Neural cell (in vitro differentiated cells): Measurements from ENCODE around the gene MYO1F. TPM values are rescaled to one million over a fixed set of nuclear protein-coding genes. Genes with fewer than 3 reads are reported as not detected.

Experiments
- H2AFZ ChIP-seq: fragments of 200-600, 300-800 bp; sonication (generic), shearing (Covaris generic); 2 replicates; pipeline ENCODE4 v1.6.0; 2014; ENCODE audit warnings: low read depth, mild to moderate bottlenecking, antibody characterized with exemption, low read length, moderate library complexity
- H3F3A ChIP-seq: fragments of 200-600 bp; shearing (Covaris generic); 2 replicates; pipeline ENCODE4 v1.6.1; 2016; ENCODE audit warnings: mild to moderate bottlenecking, moderate library complexity, mixed read lengths, antibody characterized with exemption, low read length; ENCODE audit not compliant: insufficient read depth, poor library complexity, severe bottlenecking
- H3K27ac ChIP-seq: fragments of 200-600, 300-800 bp; sonication (generic), shearing (Covaris generic); 2 replicates; pipeline ENCODE4 v1.5.1; 2014; ENCODE audit warnings: mild to moderate bottlenecking, low read length, moderate library complexity
- H3K27me3 ChIP-seq: fragments of 300-800, 200-600 bp; sonication (generic), shearing (Covaris generic); 2 replicates; pipeline ENCODE4 v1.6.0; 2014; ENCODE audit warnings: mild to moderate bottlenecking, low read depth, low read length, moderate library complexity; ENCODE audit not compliant: insufficient read depth
- H3K36me3 ChIP-seq: fragments of 300-800, 200-600 bp; sonication (generic), shearing (Covaris generic); 2 replicates; pipeline ENCODE4 v1.5.1; 2014; ENCODE audit warnings: mild to moderate bottlenecking, antibody characterized with exemption, low read length, moderate library complexity; ENCODE audit not compliant: insufficient read depth
- H3K4me2 ChIP-seq: fragments of 300-800, 200-600 bp; sonication (generic), shearing (Covaris generic); 2 replicates; pipeline ENCODE4 v1.6.0; 2014; ENCODE audit warnings: mild to moderate bottlenecking, low read length
- H3K4me3 ChIP-seq: fragments of 300-800, 200-600 bp; sonication (generic), shearing (Covaris generic); 2 replicates; pipeline ENCODE4 v1.5.1; 2014; ENCODE audit warnings: mild to moderate bottlenecking, low read length, moderate library complexity
- H3K79me2 ChIP-seq: fragments of 200-600 bp; shearing (Covaris generic); replicated peaks from 2 replicates; pipeline ENCODE4 v1.6.0; 2014; ENCODE audit warnings: mild to moderate bottlenecking, low read length, moderate library complexity; ENCODE audit not compliant: insufficient read depth
- H3K9ac ChIP-seq: fragments of 300-800, 200-600 bp; sonication (generic), shearing (Covaris generic); 2 replicates; pipeline ENCODE4 v1.6.1; 2016; ENCODE audit warnings: mild to moderate bottlenecking, low read length, mixed read lengths
- H3K9me2 ChIP-seq: fragments of 200-600 bp; shearing (Covaris generic); 2 replicates; pipeline ENCODE4 v1.6.1; 2016; ENCODE audit warnings: mild to moderate bottlenecking, low read length, mixed read lengths; ENCODE audit not compliant: insufficient read depth
- H3K9me3 ChIP-seq: fragments of 200-600, 300-800 bp; sonication (generic), shearing (Covaris generic); 2 replicates; pipeline ENCODE4 v1.6.1; 2016; ENCODE audit warnings: mild to moderate bottlenecking, mixed run types, low read length, moderate library complexity, mixed read lengths
- H4K20me1 ChIP-seq: fragments of 200-600 bp; shearing (Covaris generic); 2 replicates; pipeline ENCODE4 v1.6.1; 2016; ENCODE audit warnings: mild to moderate bottlenecking, mixed run types; ENCODE audit not compliant: insufficient read depth
- CTCF ChIP-seq: fragments of 450-650 bp; IDR thresholded peaks from 2 replicates; pipeline ENCODE4 v1.5.1; 2014; ENCODE audit warnings: antibody characterized with exemption, mild to moderate bottlenecking, moderate library complexity; ENCODE audit not compliant: poor library complexity, severe bottlenecking
- EP300 ChIP-seq: fragments of 450-650 bp; conservative IDR thresholded peaks from 2 replicates; pipeline ENCODE4 v1.6.1; 2014; ENCODE audit warnings: antibody characterized with exemption, mild to moderate bottlenecking, moderate library complexity; ENCODE audit not compliant: poor library complexity, severe bottlenecking
- EZH2 ChIP-seq: fragments of 200-600, 300-800 bp; shearing (Covaris generic), sonication (generic); IDR thresholded peaks from 2 replicates; pipeline ENCODE4 v1.6.1; 2014; ENCODE audit warnings: antibody characterized with exemption, low read length, borderline replicate concordance, mild to moderate bottlenecking; ENCODE audit not compliant: insufficient read depth, poor library complexity, severe bottlenecking
- MXI1 ChIP-seq: fragments of 450-650 bp; conservative IDR thresholded peaks from 2 replicates; pipeline ENCODE4 v1.6.1; 2014; ENCODE audit warnings: antibody characterized with exemption, mild to moderate bottlenecking; ENCODE audit not compliant: poor library complexity, severe bottlenecking
- POLR2AphosphoS5 ChIP-seq: IDR thresholded peaks from 2 replicates; pipeline ENCODE4 v1.6.1; 2012
- RAD21 ChIP-seq: fragments of 450-650 bp; conservative IDR thresholded peaks from 2 replicates; pipeline ENCODE4 v1.6.1; 2014; ENCODE audit warnings: antibody characterized with exemption, mild to moderate bottlenecking, moderate library complexity
- REST ChIP-seq: IDR thresholded peaks from 2 replicates; pipeline ENCODE4 v1.6.1; 2012; ENCODE audit warnings: borderline replicate concordance
- SMC3 ChIP-seq: fragments of 450-650 bp; conservative IDR thresholded peaks from 2 replicates; pipeline ENCODE4 v1.6.1; 2014; ENCODE audit warnings: antibody characterized with exemption, mild to moderate bottlenecking, moderate library complexity; ENCODE audit not compliant: poor library complexity
- TAF1 ChIP-seq: IDR thresholded peaks from 2 replicates; pipeline ENCODE4 v1.6.1; 2012; ENCODE audit warnings: low read depth
- polyA plus RNA-seq: library from polyadenylated mRNA; depleted of rRNA; stranded (reverse); fragments of >200 nt; gene quantifications from 2 replicates; pipeline ENCODE4 v1.2.3, GENCODE V29; 2014

MYO1F gene
- polyA plus RNA-seq, 1 donor from 2014 or later: 0.40 TPM

- no peak overlapping the region for H3K4me2 ChIP-seq
- H3K27ac ChIP-seq: no peak overlapping the region
- no peaks in the 10 kb centered on the region for H3F3A ChIP-seq
- no peaks in the 10 kb centered on the region for H3K79me2 ChIP-seq
- H3K9ac ChIP-seq: no peak overlapping the region
- no peak for TF ChIP-seq EP300
- TF ChIP-seq EZH2: no peak
- TF ChIP-seq CTCF: no peak
- no peak for TF ChIP-seq MXI1
- no peak for TF ChIP-seq REST
- no peak for TF ChIP-seq TAF1
- TF ChIP-seq SMC3: no peak
- H3K27me3 ChIP-seq: no peaks in the 10 kb centered on the region
- H3K36me3 ChIP-seq: no peaks in the 10 kb centered on the region
- H3K4me3 ChIP-seq: no peak overlapping the region
- no peaks in the 10 kb centered on the region for H3K9me2 ChIP-seq
- no peaks in the 10 kb centered on the region for H4K20me1 ChIP-seq
- H3K9me3 ChIP-seq: no peaks in the 10 kb centered on the region
- H2AFZ ChIP-seq: no peak overlapping the region
Observed at GRCh38 chr19:8539621-8540149, 37.6 kb downstream of the MYO1F start.

GRCh38 chr19:8537099-8537498 lies 40.1 kb downstream of the MYO1F start:
- H3F3A ChIP-seq: no peaks in the 10 kb centered on the region
- no peaks in the 10 kb centered on the region for H3K9me3 ChIP-seq

More at GRCh38 chr19:8537099-8537498, 40.1 kb downstream of the MYO1F start:
- TF ChIP-seq SMC3 (no peak), RAD21 (no peak), REST (no peak), POLR2AphosphoS5 (no peak), MXI1 (no peak), EZH2 (no peak), EP300 (no peak), TAF1 (no peak), CTCF (no peak)
- H4K20me1 ChIP-seq: no peaks in the 10 kb centered on the region
- H3K27me3 ChIP-seq: no peaks in the 10 kb centered on the region
- H3K4me3 ChIP-seq: no peak overlapping the region
- H3K9ac ChIP-seq: no peak overlapping the region
- H3K27ac ChIP-seq: no peak overlapping the region
- no peak overlapping the region for H2AFZ ChIP-seq
- no peaks in the 10 kb centered on the region for H3K9me2 ChIP-seq
- no peaks in the 10 kb centered on the region for H3K36me3 ChIP-seq
- no peak overlapping the region for H3K4me2 ChIP-seq
- H3K79me2 ChIP-seq: no peaks in the 10 kb centered on the region
